WI38 (cell line): Measurements from ENCODE around the gene SPOCD1.

Source experiments
- H3K4me3 ChIP-seq: 2 replicates; pipeline ENCODE4 v1.5.1; 2011; ENCODE audit warnings: low read depth, mild to moderate bottlenecking, control low read depth, low read length
- CTCF ChIP-seq: IDR thresholded peaks from 2 replicates; pipeline ENCODE4 v1.5.1; 2012; ENCODE audit warnings: low read depth, mild to moderate bottlenecking, control low read depth, low read length

Gene SPOCD1

GRCh38 chr1:31814631-31815306, 1.1 kb downstream of the SPOCD1 start:
- H3K4me3 ChIP-seq: no peak overlapping the region
- TF ChIP-seq CTCF: no peak

DNA sequence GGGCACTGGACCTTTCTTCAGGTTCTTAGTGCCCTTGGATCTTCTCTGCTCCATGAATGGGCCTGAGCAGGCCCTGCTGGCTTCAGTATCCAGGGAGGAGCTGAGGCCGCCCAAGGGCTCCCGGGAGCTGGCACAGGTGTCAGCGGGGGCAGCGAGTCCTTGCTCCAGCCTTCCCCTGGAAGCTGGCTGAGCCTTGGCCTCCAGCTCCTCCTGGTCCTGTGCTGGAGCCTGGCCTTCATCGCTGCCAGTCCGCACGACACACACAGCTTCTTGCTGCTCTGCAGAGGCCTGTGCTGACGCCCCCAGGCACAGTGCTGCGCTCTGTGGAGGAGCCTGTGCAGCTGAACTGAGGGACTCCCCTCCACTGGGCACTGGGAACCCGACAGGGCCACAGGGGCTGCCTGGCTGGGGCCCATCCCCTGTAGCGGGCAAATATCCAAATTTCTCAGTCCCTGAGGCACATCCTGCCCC, 1.7 kb downstream of the SPOCD1 start:
- H3K4me3 ChIP-seq: no peak overlapping the region
- no peak for TF ChIP-seq CTCF

DNA sequence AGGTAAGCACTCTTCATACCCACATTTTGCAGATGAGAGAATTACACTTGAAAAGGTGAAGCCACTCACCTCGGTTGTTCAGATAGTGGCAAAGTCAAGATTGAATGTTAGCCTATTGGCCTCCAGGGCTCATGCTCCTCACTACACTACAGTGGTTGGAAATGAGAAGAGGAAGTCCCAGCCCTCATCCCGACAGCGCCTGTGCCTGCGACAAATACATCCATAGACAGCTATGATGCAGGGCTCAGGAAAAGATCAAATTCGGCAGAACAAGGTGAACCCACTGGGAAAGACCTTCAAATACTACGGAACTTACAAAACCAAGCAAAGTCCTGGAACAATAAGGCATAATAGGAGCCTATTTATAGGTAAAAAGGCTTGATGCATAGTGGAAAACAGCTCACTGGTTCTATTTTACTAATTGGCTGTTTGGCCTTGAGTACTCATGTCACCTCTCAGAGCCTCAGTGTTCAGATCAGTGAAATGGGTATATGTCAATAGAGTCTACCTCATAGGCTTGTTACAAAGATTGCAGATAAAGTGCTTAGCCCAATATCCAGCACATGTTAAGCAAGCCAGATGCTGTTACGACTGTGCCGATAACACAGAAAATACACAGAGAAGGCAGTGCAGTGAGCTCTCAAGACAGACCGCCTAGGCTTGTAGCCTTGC, 3.5 kb downstream of the SPOCD1 start:
- no peak for TF ChIP-seq CTCF
- H3K4me3 ChIP-seq: no peak overlapping the region

GRCh38 chr1:31811605-31812004, 4.2 kb downstream of the SPOCD1 start:
- no peak overlapping the region for H3K4me3 ChIP-seq
- no peak for TF ChIP-seq CTCF

DNA sequence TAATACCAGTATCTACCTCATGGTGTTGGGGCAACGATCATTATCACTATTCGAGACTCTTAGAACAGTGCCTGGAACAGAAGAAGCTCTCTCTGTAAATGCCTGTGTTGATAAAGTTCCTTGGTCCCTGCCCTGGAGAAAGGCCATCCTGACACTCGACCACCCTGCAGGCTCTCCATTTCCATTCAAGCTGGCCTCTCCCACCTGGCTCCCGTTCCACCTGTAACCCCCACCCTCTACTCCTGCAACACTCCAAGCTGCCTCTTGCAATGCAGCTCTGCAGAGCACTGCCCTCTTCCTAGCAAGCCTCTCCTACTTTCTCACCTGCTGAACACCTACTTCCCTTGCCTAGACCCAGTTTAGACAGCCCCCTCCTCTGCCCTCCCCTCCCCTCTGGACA, 6.1 kb downstream of the SPOCD1 start:
- no peak for TF ChIP-seq CTCF
- no peak overlapping the region for H3K4me3 ChIP-seq

GRCh38 chr1:31807273-31808048, 8.4 kb downstream of the SPOCD1 start:
- no peak for TF ChIP-seq CTCF
- no peak overlapping the region for H3K4me3 ChIP-seq

GRCh38 chr1:31805318-31805717, 10.5 kb downstream of the SPOCD1 start:
- no peak for TF ChIP-seq CTCF
- no peak overlapping the region for H3K4me3 ChIP-seq
